Gastroesophageal sphincter (tissue), 4 donors: ENCODE data around the gene CAAP1. TPM values are rescaled to one million over a fixed set of nuclear protein-coding genes. Genes with fewer than 3 reads are reported as not detected.
"Not testable (repeated sequence)": the region's sequence is repeated elsewhere in the genome, so short reads cannot be mapped to it uniquely, and the experiment has no call there.

Experiments
- ATAC-seq: fragments of 150-250 bp; one replicate; pipeline ENCODE4 v1.9.1; 2016; ENCODE audit warnings: mild to moderate bottlenecking, moderate library complexity
- H3K27ac ChIP-seq, 4 donors: fragments of 200-600 bp; sonication (generic) in 3 of 4; 1 replicate in 3 of 4; 2 replicates in 1 of 4; pipeline ENCODE4 v1.5.1; 2016 to 2019
- H3K27me3 ChIP-seq: fragments of 200-600 bp; sonication (generic); one replicate; pipeline ENCODE4 v1.5.1; 2019
- H3K36me3 ChIP-seq, 2 donors: fragments of 200-600 bp; sonication (generic); one replicate each; pipeline ENCODE4 v1.5.1; 2019; ENCODE audit warnings: control low read depth in 1 of 2
- H3K4me1 ChIP-seq, 3 donors: fragments of 200-600 bp; sonication (generic); 1 replicate in 2 of 3; 2 replicates in 1 of 3; pipeline ENCODE4 v1.5.1; 2016 to 2019; ENCODE audit warnings: control low read depth in 2 of 3
- H3K4me3 ChIP-seq, 2 donors: fragments of 200-600 bp; sonication (generic); one replicate each; pipeline ENCODE4 v1.5.1; 2019; ENCODE audit warnings: mild to moderate bottlenecking in 1 of 2, moderate library complexity in 1 of 2
- H3K9me3 ChIP-seq, 3 donors: fragments of 200-600 bp; sonication (generic); one replicate each; pipeline ENCODE4 v1.5.1; 2017 to 2019; ENCODE audit warnings: control low read depth in 2 of 3
- EP300 ChIP-seq: sonication (generic); formaldehyde crosslinking; IDR thresholded peaks from one replicate; pipeline ENCODE4 v1.6.1; 2017; ENCODE audit warnings: antibody characterized with exemption, mild to moderate bottlenecking
- POLR2A ChIP-seq, 2 donors: fragments of 450-650 bp; IDR thresholded peaks; one replicate each; pipeline ENCODE4 v1.6.1; 2017; ENCODE audit warnings: antibody characterized with exemption in 2 of 2, mild to moderate bottlenecking in 2 of 2, moderate library complexity in 1 of 2
- POLR2AphosphoS5 ChIP-seq: sonication (generic); formaldehyde crosslinking; IDR thresholded peaks from one replicate; pipeline ENCODE4 v1.6.1; 2017; ENCODE audit warnings: antibody characterized with exemption
- WGBS, 2 donors: methylation state at CpG; one replicate each; pipeline ENCODE4 v1.1.5; 2018; ENCODE audit warnings: low coverage in 1 of 2; 5-methylcytosine and 5-hydroxymethylcytosine counted together
- total RNA-seq, 4 donors: library from RNA; depleted of rRNA; stranded (reverse); fragments of >200 nt; gene quantifications; one replicate each; pipeline ENCODE4 v1.1.0, GENCODE V29; 2016
- TF ChIP-seq, protein P1 (sequence below), 4 experiments: fragments of 200-600 bp in 2 of 4; fragments of 450-650 bp in 2 of 4; sonication (generic) in 1 of 4; IDR thresholded peaks; one replicate each; pipeline ENCODE4 v1.5.1; 2017 to 2019; ENCODE audit warnings: antibody characterized with exemption in 4 of 4, mild to moderate bottlenecking in 2 of 4, moderate library complexity in 2 of 4

The CAAP1 gene
- total RNA-seq, 4 donors from 2014 or later = 12.6 to 21.8 (median 15.9) TPM

DNA sequence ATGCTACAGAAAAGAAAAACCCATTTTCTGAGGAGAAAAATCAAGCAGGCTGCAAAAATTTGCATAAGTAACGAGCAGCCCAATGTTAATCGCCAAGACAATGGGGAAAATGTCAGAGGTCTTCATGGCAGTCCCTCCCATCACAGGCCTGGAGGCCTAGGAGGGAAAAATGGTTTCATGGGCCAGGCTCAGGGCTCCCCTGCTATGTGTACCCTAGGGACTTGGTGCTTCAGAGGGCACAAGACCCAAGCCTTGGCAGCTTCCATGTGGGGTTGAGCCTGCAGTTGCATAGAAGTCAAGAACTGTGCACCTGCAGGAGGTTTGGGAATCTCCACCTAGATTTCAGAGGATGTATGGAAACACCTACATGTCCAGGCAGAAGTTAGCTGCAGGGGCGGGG, 10.4 kb downstream of the CAAP1 start:
- no peaks in the 10 kb centered on the region for H3K4me1 ChIP-seq
- ATAC-seq = no peak
- H3K9me3 ChIP-seq = no peaks in the 10 kb centered on the region
- no peak overlapping the region for H3K4me3 ChIP-seq
- H3K36me3 ChIP-seq = peaks cover 0 to 73% of the 10 kb centered on the region in 2 donors
- WGBS, 2 donors = 94% methylated on average over 2 of the region's 3 CpGs; no CpG with 5 or more reads in 1 of the 2 donors
- TF ChIP-seq, protein P1, sequence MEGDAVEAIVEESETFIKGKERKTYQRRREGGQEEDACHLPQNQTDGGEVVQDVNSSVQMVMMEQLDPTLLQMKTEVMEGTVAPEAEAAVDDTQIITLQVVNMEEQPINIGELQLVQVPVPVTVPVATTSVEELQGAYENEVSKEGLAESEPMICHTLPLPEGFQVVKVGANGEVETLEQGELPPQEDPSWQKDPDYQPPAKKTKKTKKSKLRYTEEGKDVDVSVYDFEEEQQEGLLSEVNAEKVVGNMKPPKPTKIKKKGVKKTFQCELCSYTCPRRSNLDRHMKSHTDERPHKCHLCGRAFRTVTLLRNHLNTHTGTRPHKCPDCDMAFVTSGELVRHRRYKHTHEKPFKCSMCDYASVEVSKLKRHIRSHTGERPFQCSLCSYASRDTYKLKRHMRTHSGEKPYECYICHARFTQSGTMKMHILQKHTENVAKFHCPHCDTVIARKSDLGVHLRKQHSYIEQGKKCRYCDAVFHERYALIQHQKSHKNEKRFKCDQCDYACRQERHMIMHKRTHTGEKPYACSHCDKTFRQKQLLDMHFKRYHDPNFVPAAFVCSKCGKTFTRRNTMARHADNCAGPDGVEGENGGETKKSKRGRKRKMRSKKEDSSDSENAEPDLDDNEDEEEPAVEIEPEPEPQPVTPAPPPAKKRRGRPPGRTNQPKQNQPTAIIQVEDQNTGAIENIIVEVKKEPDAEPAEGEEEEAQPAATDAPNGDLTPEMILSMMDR (IDR thresholded peaks at IDR 0.05) = no peak
- TF ChIP-seq EP300 (no peak), POLR2AphosphoS5 (no peak), POLR2A (IDR thresholded peaks at IDR 0.05) (no peak)
- H3K27me3 ChIP-seq = no peaks in the 10 kb centered on the region
- H3K27ac ChIP-seq = no peak overlapping the region

GRCh38 chr9:26880262-26880661, 12.3 kb downstream of the CAAP1 start:
- Histone ChIP-seq H3K4me1 (no peaks in the 10 kb centered on the region), H3K4me3 (no peak overlapping the region), H3K27me3 (no peaks in the 10 kb centered on the region), H3K9me3 (no peaks in the 10 kb centered on the region), H3K36me3 (peaks cover 0 to 68% of the 10 kb centered on the region in 2 donors), H3K27ac (no peak overlapping the region)
- no peak for ATAC-seq
- WGBS, 2 donors = 96% methylated on average over 3 of the region's 4 CpGs; no CpG with 5 or more reads in 1 of the 2 donors
- TF ChIP-seq, protein P1 (IDR thresholded peaks at IDR 0.05) = no peak
- TF ChIP-seq POLR2A (IDR thresholded peaks at IDR 0.05) (no peak), POLR2AphosphoS5 (no peak), EP300 (no peak)

GRCh38 chr9:26875155-26875554, 17.4 kb downstream of the CAAP1 start:
- ATAC-seq, H3K4me1 ChIP-seq, H3K4me3 ChIP-seq, H3K9me3 ChIP-seq, H3K27ac ChIP-seq, H3K27me3 ChIP-seq: not testable (repeated sequence)
- peaks cover 0 to 35% of the 10 kb centered on the region in 2 donors for H3K36me3 ChIP-seq
- 96 to 100% methylated on average over 1 to 3 of the region's 3 CpGs for WGBS, 2 donors

GRCh38 chr9:26870292-26870691, 22.3 kb downstream of the CAAP1 start:
- TF ChIP-seq POLR2A (IDR thresholded peaks at IDR 0.05) (no peak), POLR2AphosphoS5 (no peak), EP300 (no peak)
- TF ChIP-seq, protein P1 (IDR thresholded peaks at IDR 0.05) = no peak

DNA sequence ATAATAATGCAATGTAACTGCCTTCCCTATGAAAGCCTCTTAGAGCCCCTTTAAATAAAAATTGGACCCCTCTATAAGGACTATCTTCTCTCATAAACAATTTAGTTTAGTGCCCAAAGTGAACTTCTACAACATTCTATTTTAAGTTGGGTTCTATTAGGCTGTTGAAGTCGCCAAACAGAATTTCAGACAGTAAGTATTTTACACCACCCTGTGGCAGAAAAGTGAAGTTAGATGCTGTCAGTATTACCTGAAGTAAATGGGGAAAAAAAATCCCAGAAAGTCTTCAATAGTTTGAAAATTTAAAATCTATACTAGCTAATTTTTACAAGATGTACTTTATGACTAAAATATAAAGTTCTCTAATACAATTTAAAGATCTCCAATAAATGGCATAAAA, 29.5 kb downstream of the CAAP1 start:
- Histone ChIP-seq H3K4me3 (no peak overlapping the region), H3K27ac (no peak overlapping the region), H3K4me1 (peaks cover 0 to 12% (median 0%) of the 10 kb centered on the region in 3 donors), H3K36me3 (peaks cover 0 to 43% of the 10 kb centered on the region in 2 donors), H3K27me3 (no peaks in the 10 kb centered on the region), H3K9me3 (no peaks in the 10 kb centered on the region)
- WGBS, 2 donors = 14 to 37% methylated on average over 1 of the region's 1 CpG
- TF ChIP-seq POLR2A (IDR thresholded peaks at IDR 0.05) (no peak), EP300 (no peak), POLR2AphosphoS5 (no peak)
- TF ChIP-seq, protein P1 (IDR thresholded peaks at IDR 0.05) = peak in 3 of 4 experiments; percentile 14 to 57 (median 34)
- ATAC-seq = no peak

More at GRCh38 chr9:26870292-26870691, 22.3 kb downstream of the CAAP1 start:
- Histone ChIP-seq H3K27me3 (no peaks in the 10 kb centered on the region), H3K9me3 (no peaks in the 10 kb centered on the region), H3K27ac (no peak overlapping the region), H3K36me3 (peaks cover 0 to 26% of the 10 kb centered on the region in 2 donors), H3K4me3 (no peak overlapping the region), H3K4me1 (no peaks in the 10 kb centered on the region)
- WGBS, 2 donors = 87 to 94% methylated on average over 5 of the region's 8 CpGs
- no peak for ATAC-seq
